Cardiac septum (tissue), 1 donor: ENCODE data around the gene TP73. TPM values are rescaled to one million over a fixed set of nuclear protein-coding genes. Genes with fewer than 3 reads are reported as not detected.

ENCODE experiments used
- DNase-seq: peaks from one replicate; pipeline ENCODE4 v3.0.0-alpha.2; 2020; ENCODE audit warnings: low spot score
- intact Hi-C: fragments of 100-400 bp; cut with DNase I; formaldehyde crosslinking; loops from one replicate; pipeline ENCODE4 v1.14.0; 2022
- total RNA-seq: library from RNA; stranded (reverse); fragmentation: NEBNext Ultra II Directional; extraction: Animal tissue kit (Norgen Biotek cat#: 25700); gene quantifications from one replicate; pipeline ENCODE4 v1.2.1, GENCODE V29; 2021
- donor health status: DM: no; HTN: no; CAD: no.

The TP73 gene
- total RNA-seq, 1 donor from 2014 or later = 0.30 TPM

- intact Hi-C loops = no loop called here
- DNase-seq = no peak
Observed at GRCh38 chr1:3696689-3697088, 44.4 kb downstream of the TP73 start.

- no peak for DNase-seq
Observed at GRCh38 chr1:3697104-3697503, 44.8 kb downstream of the TP73 start.

GRCh38 chr1:3697810-3698209 is 45.5 kb downstream of the TP73 start:
- no peak for DNase-seq
- intact Hi-C loops = no loop called here

More at GRCh38 chr1:3697104-3697503, 44.8 kb downstream of the TP73 start:
- intact Hi-C loops = no loop called here

GRCh38 chr1:3698660-3699408 is 46.5 kb downstream of the TP73 start:
- intact Hi-C loops = no loop called here

GRCh38 chr1:3699596-3699995 is 47.3 kb downstream of the TP73 start:
- intact Hi-C loops = no loop called here
- no peak for DNase-seq

More at GRCh38 chr1:3698660-3699408, 46.5 kb downstream of the TP73 start:
- DNase-seq = no peak

GRCh38 chr1:3700631-3701030 is 48.3 kb downstream of the TP73 start:
- DNase-seq = no peak
- intact Hi-C loops = no loop called here

GRCh38 chr1:3702528-3702927 is 50.2 kb downstream of the TP73 start:
- DNase-seq = no peak
- intact Hi-C loops = no loop called here

- DNase-seq = no peak
- intact Hi-C loops = no loop called here
Observed at GRCh38 chr1:3702990-3703728, 50.8 kb downstream of the TP73 start.

- intact Hi-C loops = no loop called here
- no peak for DNase-seq
Observed at GRCh38 chr1:3703786-3704371, 51.6 kb downstream of the TP73 start.

GRCh38 chr1:3705341-3705950 is 53.1 kb downstream of the TP73 start:
- intact Hi-C loops = no loop called here
- no peak for DNase-seq

- intact Hi-C loops = no loop called here
- DNase-seq = no peak
Observed at GRCh38 chr1:3706651-3707297, 54.5 kb downstream of the TP73 start.

GRCh38 chr1:3707298-3707938 is 55.1 kb downstream of the TP73 start:
- no peak for DNase-seq
- intact Hi-C loops = no loop called here

GRCh38 chr1:3707939-3708328 is 55.6 kb downstream of the TP73 start:
- no peak for DNase-seq
- intact Hi-C loops = no loop called here

GRCh38 chr1:3708791-3709190 is 56.5 kb downstream of the TP73 start:
- DNase-seq = no peak
- intact Hi-C loops = no loop called here

- intact Hi-C loops = no loop called here
- no peak for DNase-seq
Observed at GRCh38 chr1:3710251-3710650, 57.9 kb downstream of the TP73 start.

GRCh38 chr1:3711381-3711779 is 59.1 kb downstream of the TP73 start:
- no peak for DNase-seq
- intact Hi-C loops = no loop called here

GRCh38 chr1:3711780-3712451 is 59.6 kb downstream of the TP73 start:
- intact Hi-C loops = no loop called here
- no peak for DNase-seq

GRCh38 chr1:3712573-3713535 is 60.5 kb downstream of the TP73 start:
- intact Hi-C loops = no loop called here
- DNase-seq = no peak
